Lung (tissue), 16 donors: ENCODE measurements around the gene ADGRL4. TPM values are rescaled to one million over a fixed set of nuclear protein-coding genes. Genes with fewer than 3 reads are reported as not detected.

Source experiments
- ATAC-seq: fragments of 200-7000 bp; cut with Tn5 transposase; one replicate; pipeline ENCODE4 v1.9.1; 2020; ENCODE audit warnings: moderate number of reproducible peaks; ENCODE audit not compliant: insufficient read depth, low FRiP score
- DNase-seq, 3 donors: peaks; one replicate each; pipeline ENCODE4 v3.0.0-alpha.2; 2013 to 2017
- H3K27ac ChIP-seq, 2 donors: one replicate each; pipeline ENCODE4 v1.5.1; 2013; ENCODE audit warnings: mild to moderate bottlenecking in 2 of 2, moderate library complexity in 2 of 2, control low read depth in 1 of 2, inconsistent platforms in 1 of 2, low read depth in 1 of 2, low read length in 1 of 2
- H3K27me3 ChIP-seq, 3 donors: one replicate each; pipeline ENCODE4 v1.5.1; 2013; ENCODE audit warnings: low read length in 2 of 3; ENCODE audit not compliant: control insufficient read depth in 3 of 3, insufficient read depth in 3 of 3
- H3K36me3 ChIP-seq, 4 donors: one replicate each; pipeline ENCODE4 v1.5.1; 2013; ENCODE audit warnings: low read length in 4 of 4, mild to moderate bottlenecking in 1 of 4, moderate library complexity in 1 of 4; ENCODE audit not compliant: control insufficient read depth in 4 of 4, insufficient read depth in 4 of 4
- H3K4me1 ChIP-seq, 5 donors: one replicate each; pipeline ENCODE4 v1.5.1; 2013; ENCODE audit warnings: low read length in 5 of 5, mild to moderate bottlenecking in 2 of 5, moderate library complexity in 1 of 5; ENCODE audit not compliant: control insufficient read depth in 5 of 5, insufficient read depth in 5 of 5
- H3K4me3 ChIP-seq: one replicate; pipeline ENCODE4 v1.5.1; 2013; ENCODE audit warnings: mild to moderate bottlenecking, control low read depth, moderate library complexity
- H3K9ac ChIP-seq, 2 donors: one replicate each; pipeline ENCODE4 v1.5.1; 2013; ENCODE audit warnings: low read length in 2 of 2, control low read depth in 1 of 2; ENCODE audit not compliant: insufficient read depth in 1 of 2
- H3K9me3 ChIP-seq, 4 donors: one replicate each; pipeline ENCODE4 v1.5.1; 2013; ENCODE audit warnings: low read length in 3 of 4, mild to moderate bottlenecking in 1 of 4, moderate library complexity in 1 of 4; ENCODE audit not compliant: control insufficient read depth in 4 of 4, insufficient read depth in 3 of 4
- WGBS, 2 donors: extraction: QIAGEN DNeasy Blood & Tissue Kit; methylation state at CpG; one replicate each; pipeline ENCODE4 v1.1.7; 2013; 5-methylcytosine and 5-hydroxymethylcytosine counted together
- long read RNA-seq, 5 donors: transcript quantifications; one replicate each; lab custom pipeline, GENCODE V29; 2026
- polyA plus RNA-seq, 2 donors: library from polyadenylated mRNA; stranded (reverse); fragments of 200-250 nt; gene quantifications; one replicate each; pipeline ENCODE4 v1.2.1, GENCODE V29; 2013
- total RNA-seq, 2 donors: library from RNA; depleted of rRNA in 1 of 2; stranded (reverse); fragments of >200 nt in 1 of 2; gene quantifications; one replicate each; pipeline ENCODE4 v1.2.1, GENCODE V29; 2014 to 2021
- TF ChIP-seq, protein P1 (sequence below): IDR thresholded peaks from 2 replicates; pipeline ENCODE4 v1.5.1; 2012; ENCODE audit warnings: mild to moderate bottlenecking; ENCODE audit errors: control extremely low read depth, extremely low read depth
- donor health status: control.
- donor health status: control.
- donor health status: Bipolar disorder and iron deficiency.
- donor health status: healthy.
- donor health status: DM: yes; HTN: yes; CAD: no.

The ADGRL4 gene
- total RNA-seq (10 to 100 TPM in 1 of 2 donors, 1 to 10 TPM in 1; 9.6 to 16.1 TPM), polyA plus RNA-seq (10 to 100 TPM in 1 of 2 donors, 1 to 10 TPM in 1; 7.3 to 19.3 TPM)
- long read RNA-seq, donor 1, partial matches to known transcripts = 0 of 1 reads
- long read RNA-seq, donor 1, other reads (novel, unspliced or antisense) = 0 of 1 reads
- long read RNA-seq, donor 2 = 0 reads
- long read RNA-seq, donor 3, partial matches to known transcripts = 0 of 2 reads
- long read RNA-seq, donor 3, other reads (novel, unspliced or antisense) = 0 of 2 reads
- long read RNA-seq, donor 4, partial matches to known transcripts = 0 of 1 reads
- long read RNA-seq, donor 4, other reads (novel, unspliced or antisense) = 0 of 1 reads
- long read RNA-seq, donor 5, partial matches to known transcripts = 0 of 4 reads
- long read RNA-seq, donor 5, other reads (novel, unspliced or antisense) = 0 of 4 reads

DNA sequence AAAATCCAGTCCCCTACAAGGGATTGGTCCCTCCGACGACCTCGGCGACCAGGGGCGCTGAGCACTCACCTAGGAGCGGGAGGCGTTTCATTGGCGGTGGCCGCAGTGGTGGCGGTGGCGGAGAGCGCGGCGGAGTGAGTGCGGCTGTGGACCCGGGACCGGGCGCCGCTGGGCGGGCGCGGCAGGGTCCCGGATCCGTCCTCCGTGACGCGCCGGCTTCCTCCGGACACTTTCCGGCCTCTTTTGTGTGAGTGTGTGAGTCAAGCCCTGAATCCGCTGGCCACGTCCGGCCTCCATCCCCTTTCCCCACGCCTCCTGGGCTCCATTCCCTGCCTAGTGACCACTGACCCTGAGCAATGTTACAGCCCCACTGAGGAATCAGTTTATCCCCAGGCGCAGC is at the start of gene ADGRL4:
ADGRL4 (minus strand) TSS at position 167 of the 400 bp plus-strand sequence; CDS start at position 91, 76 bp downstream.
- 14 to 16% methylated on average over 27 to 35 of the region's 35 CpGs for WGBS, 2 donors
- H3K36me3 ChIP-seq = no peaks in the 10 kb centered on the region
- H3K9me3 ChIP-seq = peaks cover 0 to 2% (median 0%) of the 10 kb centered on the region in 4 donors
- H3K4me1 ChIP-seq = peaks cover 0 to 1% (median 0%) of the 10 kb centered on the region in 5 donors
- DNase-seq = peak; percentile 26 to 59 (median 32)
- H3K4me3 ChIP-seq = peak within 1 kb of the TSS; percentile 39
- no peaks in the 10 kb centered on the region for H3K27me3 ChIP-seq
- TF ChIP-seq, protein P1, sequence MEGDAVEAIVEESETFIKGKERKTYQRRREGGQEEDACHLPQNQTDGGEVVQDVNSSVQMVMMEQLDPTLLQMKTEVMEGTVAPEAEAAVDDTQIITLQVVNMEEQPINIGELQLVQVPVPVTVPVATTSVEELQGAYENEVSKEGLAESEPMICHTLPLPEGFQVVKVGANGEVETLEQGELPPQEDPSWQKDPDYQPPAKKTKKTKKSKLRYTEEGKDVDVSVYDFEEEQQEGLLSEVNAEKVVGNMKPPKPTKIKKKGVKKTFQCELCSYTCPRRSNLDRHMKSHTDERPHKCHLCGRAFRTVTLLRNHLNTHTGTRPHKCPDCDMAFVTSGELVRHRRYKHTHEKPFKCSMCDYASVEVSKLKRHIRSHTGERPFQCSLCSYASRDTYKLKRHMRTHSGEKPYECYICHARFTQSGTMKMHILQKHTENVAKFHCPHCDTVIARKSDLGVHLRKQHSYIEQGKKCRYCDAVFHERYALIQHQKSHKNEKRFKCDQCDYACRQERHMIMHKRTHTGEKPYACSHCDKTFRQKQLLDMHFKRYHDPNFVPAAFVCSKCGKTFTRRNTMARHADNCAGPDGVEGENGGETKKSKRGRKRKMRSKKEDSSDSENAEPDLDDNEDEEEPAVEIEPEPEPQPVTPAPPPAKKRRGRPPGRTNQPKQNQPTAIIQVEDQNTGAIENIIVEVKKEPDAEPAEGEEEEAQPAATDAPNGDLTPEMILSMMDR = no peak
- ATAC-seq = peak; percentile 53
- peak within 1 kb of the TSS; percentile 74 to 91 for H3K27ac ChIP-seq
- H3K9ac ChIP-seq = no peak within 1 kb of the TSS

DNA sequence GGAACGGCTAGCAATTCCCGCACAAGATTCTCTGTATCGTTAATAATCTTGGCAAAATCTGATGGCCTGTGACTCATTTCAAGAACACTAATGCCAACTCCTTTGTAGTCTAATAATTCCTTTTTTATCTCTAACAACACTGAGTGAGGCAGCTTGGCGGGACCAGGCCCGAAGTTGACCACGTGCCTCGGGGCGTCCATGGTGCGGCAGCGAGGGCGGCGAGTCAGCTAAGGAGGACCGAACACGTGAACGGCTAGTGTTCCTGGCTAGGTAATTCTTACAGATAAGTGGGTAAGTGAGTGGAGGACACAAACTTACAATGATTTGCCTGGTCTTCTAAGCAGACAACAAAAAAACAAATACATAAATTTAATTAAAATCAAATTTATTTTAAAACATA is 49.3 kb upstream of the ADGRL4 start:
- Histone ChIP-seq H3K27ac (no peak overlapping the region), H3K36me3 (no peaks in the 10 kb centered on the region), H3K27me3 (no peaks in the 10 kb centered on the region), H3K9ac (no peak overlapping the region), H3K9me3 (peaks cover 0 to 12% (median 3%) of the 10 kb centered on the region in 4 donors), H3K4me1 (no peaks in the 10 kb centered on the region), H3K4me3 (no peak overlapping the region)
- TF ChIP-seq, protein P1 = no peak
- DNase-seq (no peak), ATAC-seq (no peak)
- 93 to 97% methylated on average over 15 of the region's 15 CpGs for WGBS, 2 donors

DNA sequence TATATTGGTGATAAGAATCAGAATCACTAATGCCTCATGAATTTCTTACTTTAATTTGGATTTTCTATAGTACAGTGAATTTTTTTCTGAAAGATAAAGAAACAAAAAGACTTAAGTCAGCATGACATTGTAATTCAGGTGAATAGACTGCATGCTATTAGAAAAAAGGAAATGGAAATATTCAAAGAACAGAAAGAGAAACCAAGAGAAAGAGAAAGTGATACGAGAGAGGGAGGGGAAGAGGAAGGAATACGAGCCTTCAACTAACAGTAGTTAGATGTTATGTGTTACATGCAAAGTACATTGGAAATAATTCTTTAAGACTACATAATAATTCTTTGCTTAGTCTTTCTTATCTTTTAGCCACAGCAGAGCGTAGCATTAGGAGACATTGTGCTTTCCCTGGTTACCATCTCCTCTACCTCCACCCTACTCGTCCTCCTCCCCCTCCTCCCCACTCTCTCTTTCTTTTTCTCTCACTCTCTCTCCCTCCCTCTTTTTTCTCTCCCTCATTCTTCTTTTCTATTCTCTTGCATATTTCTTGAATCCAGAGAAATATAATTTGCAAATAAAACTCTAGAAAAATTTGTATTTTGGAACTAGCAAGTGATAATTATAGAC is 46.4 kb upstream of the ADGRL4 start:
- Histone ChIP-seq H3K27ac (no peak overlapping the region), H3K4me1 (no peaks in the 10 kb centered on the region), H3K4me3 (no peak overlapping the region), H3K9ac (no peak overlapping the region), H3K27me3 (no peaks in the 10 kb centered on the region), H3K36me3 (no peaks in the 10 kb centered on the region), H3K9me3 (peaks cover 0 to 5% (median 2%) of the 10 kb centered on the region in 4 donors)
- DNase-seq (no peak), ATAC-seq (no peak)
- TF ChIP-seq, protein P1 = no peak
- 41 to 56% methylated on average over 4 of the region's 4 CpGs for WGBS, 2 donors
